ENCODE measurements around the gene BOC. TPM values are rescaled to one million over a fixed set of nuclear protein-coding genes. Genes with fewer than 3 reads are reported as not detected.

Gene BOC, protein sequence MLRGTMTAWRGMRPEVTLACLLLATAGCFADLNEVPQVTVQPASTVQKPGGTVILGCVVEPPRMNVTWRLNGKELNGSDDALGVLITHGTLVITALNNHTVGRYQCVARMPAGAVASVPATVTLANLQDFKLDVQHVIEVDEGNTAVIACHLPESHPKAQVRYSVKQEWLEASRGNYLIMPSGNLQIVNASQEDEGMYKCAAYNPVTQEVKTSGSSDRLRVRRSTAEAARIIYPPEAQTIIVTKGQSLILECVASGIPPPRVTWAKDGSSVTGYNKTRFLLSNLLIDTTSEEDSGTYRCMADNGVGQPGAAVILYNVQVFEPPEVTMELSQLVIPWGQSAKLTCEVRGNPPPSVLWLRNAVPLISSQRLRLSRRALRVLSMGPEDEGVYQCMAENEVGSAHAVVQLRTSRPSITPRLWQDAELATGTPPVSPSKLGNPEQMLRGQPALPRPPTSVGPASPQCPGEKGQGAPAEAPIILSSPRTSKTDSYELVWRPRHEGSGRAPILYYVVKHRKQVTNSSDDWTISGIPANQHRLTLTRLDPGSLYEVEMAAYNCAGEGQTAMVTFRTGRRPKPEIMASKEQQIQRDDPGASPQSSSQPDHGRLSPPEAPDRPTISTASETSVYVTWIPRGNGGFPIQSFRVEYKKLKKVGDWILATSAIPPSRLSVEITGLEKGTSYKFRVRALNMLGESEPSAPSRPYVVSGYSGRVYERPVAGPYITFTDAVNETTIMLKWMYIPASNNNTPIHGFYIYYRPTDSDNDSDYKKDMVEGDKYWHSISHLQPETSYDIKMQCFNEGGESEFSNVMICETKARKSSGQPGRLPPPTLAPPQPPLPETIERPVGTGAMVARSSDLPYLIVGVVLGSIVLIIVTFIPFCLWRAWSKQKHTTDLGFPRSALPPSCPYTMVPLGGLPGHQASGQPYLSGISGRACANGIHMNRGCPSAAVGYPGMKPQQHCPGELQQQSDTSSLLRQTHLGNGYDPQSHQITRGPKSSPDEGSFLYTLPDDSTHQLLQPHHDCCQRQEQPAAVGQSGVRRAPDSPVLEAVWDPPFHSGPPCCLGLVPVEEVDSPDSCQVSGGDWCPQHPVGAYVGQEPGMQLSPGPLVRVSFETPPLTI
- 0.17 TPM in 1 of 2 replicates, not detected in the other for total RNA-seq (2013; cell fraction: nucleolus; rRNA removed)
- total RNA-seq (2014; rRNA removed) (0.05 TPM in 1 of 2 replicates, not detected in the other), total RNA-seq (2014; rRNA removed; fragmentation: Illumina TruSeq; extraction: Trizol) (not detected in 2 replicates), total RNA-seq (2021) (0.13 TPM in 1 of 2 replicates, not detected in the other), polyA plus RNA-seq (2011; rRNA removed) (not detected in 2 replicates), polyA plus RNA-seq (2014; fragmentation: Illumina TruSeq; extraction: Trizol) (0.18 TPM in 1 of 2 replicates, not detected in the other), polyA plus RNA-seq (2014; fragmentation: Nextera tagmentation; extraction: Ambion mirVana) (not detected), polyA plus RNA-seq (2014; rRNA removed) (0.19 TPM in 1 of 2 replicates, not detected in the other), polyA plus RNA-seq (2016; fragmentation: Nextera tagmentation; extraction: Ambion mirVana) (not detected), polyA minus RNA-seq (2011; rRNA and poly(A)+ RNA removed) (not detected in 2 replicates), Bru-seq, nascent RNA (percentile 10 among the genes with signal in this experiment), BruChase-seq, experiment 1, labeled RNA remaining after a 6-hour chase (percentile 14 among the genes with signal in this experiment), BruChase-seq, experiment 2, labeled RNA remaining after a 2-hour chase (percentile 13 among the genes with signal in this experiment)
- not detected for polyA plus RNA-seq (2011; ENCODE audit: low read depth)
- polyA plus RNA-seq (2011; cell fraction: cytosol; rRNA removed), result not detected in 2 replicates
- polyA plus RNA-seq (2011; cell fraction: nucleus; rRNA removed), result 0.07 and 0.09 TPM in 2 replicates
- polyA plus RNA-seq (2012), result 0.04 TPM in 1 of 2 replicates, not detected in the other
- not detected in 2 replicates for polyA minus RNA-seq (2011; cell fraction: cytosol; rRNA and poly(A)+ RNA removed)
- 0.24 TPM in 1 of 2 replicates, not detected in the other for polyA minus RNA-seq (2011; cell fraction: nucleus; rRNA and poly(A)+ RNA removed)
- long read RNA-seq, experiment 1, result 0 reads
- long read RNA-seq, experiment 2, partial matches to known transcripts, result 0 of 1 reads
- long read RNA-seq, experiment 2, other reads (novel, unspliced or antisense), result 1 of 1 reads

DNA sequence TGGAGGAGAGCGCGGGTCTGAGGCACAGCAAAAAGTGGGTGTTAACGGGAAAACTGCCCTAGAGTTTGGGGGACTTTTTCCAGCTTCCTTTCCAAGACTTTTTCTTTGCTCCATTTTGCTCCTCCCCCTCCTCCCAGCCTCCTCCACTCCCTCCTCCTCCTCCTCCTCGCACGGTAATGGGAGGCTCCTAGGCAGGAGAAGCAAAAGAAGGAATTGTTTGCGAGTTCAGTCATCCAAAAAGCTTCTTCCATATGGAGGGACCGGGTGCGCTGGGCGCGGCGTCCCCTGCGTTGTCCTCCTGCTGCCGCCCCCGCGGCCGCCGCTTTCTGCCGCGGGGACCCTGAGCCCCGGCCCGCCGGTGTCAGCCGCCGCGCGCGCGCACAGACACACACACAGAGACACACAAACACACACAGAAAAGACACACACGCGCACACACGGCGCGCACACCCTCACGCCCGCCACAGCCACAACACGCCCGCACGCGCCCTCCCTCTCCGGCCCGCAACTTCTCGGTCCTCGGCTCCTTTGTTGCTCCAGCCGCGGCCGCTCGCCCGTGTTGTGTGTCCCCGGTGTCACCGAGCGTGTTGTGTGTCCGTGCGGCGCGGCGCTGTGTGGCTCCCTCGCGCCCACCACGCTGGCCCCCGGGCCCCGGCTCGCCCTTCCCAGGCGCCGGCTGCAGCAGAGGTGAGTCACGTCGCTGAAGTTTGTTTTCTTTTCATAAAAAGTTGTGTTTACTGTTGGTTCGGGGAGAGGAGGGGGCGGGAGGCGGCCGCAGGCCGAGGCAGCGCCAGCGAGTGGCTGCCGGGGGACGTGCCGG, at the start of gene BOC:
Gene BOC (plus strand): TSS at position 228 of the 820 bp plus-strand sequence. CDS start 38,246 bp downstream, outside the sequence.
- ChIA-PET SMC1A (ENCODE audit: uncharacterized antibody, unreplicated experiment) (no interaction called here), POLR2A (no interaction called here), RAD21 (ENCODE audit: unreplicated experiment) (no interaction called here), CTCF (no interaction called here)
- no TSS peak for BruUV-seq (replicated peaks)
- Histone ChIP-seq H3K9ac (ENCODE audit: control insufficient read depth, insufficient read depth, low read length) (no peak within 1 kb of the TSS), H3K4me2 (ENCODE audit: control insufficient read depth, insufficient read depth) (peak within 1 kb of the TSS; percentile 77), H3K9me3 (replicated peaks; ENCODE audit: control insufficient read depth, insufficient read depth, low read length) (no peaks in the 10 kb centered on the region), H3K36me3 (ENCODE audit: control insufficient read depth in 2 of 2, insufficient read depth in 2 of 2, low read length in 1 of 2) (no peaks in the 10 kb centered on the region), H2AFZ (ENCODE audit: control insufficient read depth, low read depth, low read length) (no peak within 1 kb of the TSS), H3K4me3 (peak within 1 kb of the TSS; percentile 57; the same call in 1 of the 2 replicates), H3K27ac (ENCODE audit: control insufficient read depth, insufficient read depth) (no peak within 1 kb of the TSS), H3K27me3 (replicated peaks in 1 of 2; ENCODE audit: control insufficient read depth in 2 of 2, insufficient read depth in 2 of 2, low read length in 1 of 2) (peaks cover 12 to 29% of the 10 kb centered on the region in 2 experiments), H3K4me1 (ENCODE audit: control insufficient read depth, insufficient read depth, low read length) (no peaks in the 10 kb centered on the region), H4K20me1 (ENCODE audit: control insufficient read depth, insufficient read depth) (no peaks in the 10 kb centered on the region), H3K79me2 (ENCODE audit: control insufficient read depth, insufficient read depth, low read length) (no peaks in the 10 kb centered on the region)
- TF ChIP-seq HDAC6 (IDR thresholded peaks at IDR 0.05; ENCODE audit: unreplicated experiment) (peak; percentile 17), SUZ12 (IDR thresholded peaks at IDR 0.05; ENCODE audit: unreplicated experiment) (peak; percentile 85), YY1 (IDR thresholded peaks at IDR 0.05; ENCODE audit: low read depth, low read length) (no peak)
- WGBS (ENCODE audit: insufficient coverage, insufficient replicate concordance, low lambda C conversion rate, missing lambda C conversion rate), result 3% methylated on average over 62 of the region's 76 CpGs
- DNase-seq (ENCODE audit: low read depth, low spot score), result no peak
- in situ Hi-C loops (cut with MboI), result no loop called here
- ATAC-seq, result no peak
- no peak for FAIRE-seq
- intact Hi-C loops (cut with micrococcal nuclease; ENCODE audit: unreplicated experiment), result no loop called here

Data from GM12878 (cell line).